Erythroblast (primary cell): ENCODE measurements around the gene MTIF3.

Source experiments
- DNase-seq, 2 experiments: peaks; one replicate each; lab custom pipeline; 2025; lab: John Stamatoyannopoulos, UW
- GATA1 ChIP-seq: IDR thresholded peaks from 2 replicates; pipeline ENCODE4 v1.6.1; 2011; ENCODE audit warnings: low read depth, mild to moderate bottlenecking, control low read depth, low read length, moderate library complexity
- POLR2A ChIP-seq: IDR thresholded peaks from 2 replicates; pipeline ENCODE4 v1.6.1; 2011; ENCODE audit warnings: mild to moderate bottlenecking, low read length

Gene MTIF3

DNA sequence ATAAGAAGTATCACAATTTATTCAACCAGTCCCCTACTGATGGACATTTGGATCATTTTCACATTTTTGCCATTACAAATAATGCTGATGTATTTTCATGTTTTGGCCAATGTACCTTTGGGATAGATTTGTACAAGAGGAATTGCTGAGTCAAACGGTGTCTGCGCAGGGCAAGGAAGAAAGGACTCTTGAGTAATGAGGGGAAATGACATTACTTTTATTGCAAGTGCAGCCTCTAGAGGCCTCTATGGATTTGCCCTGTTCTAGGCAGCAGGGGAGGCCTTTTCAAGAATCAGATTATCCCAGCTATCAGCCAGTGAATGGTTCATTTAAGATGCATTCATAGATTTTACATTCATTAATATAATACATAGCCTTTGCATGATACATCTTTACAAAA lies 58.9 kb downstream of the MTIF3 start:
- TF ChIP-seq GATA1 = no peak
- TF ChIP-seq POLR2A = no peak
- DNase-seq = no peak

DNA sequence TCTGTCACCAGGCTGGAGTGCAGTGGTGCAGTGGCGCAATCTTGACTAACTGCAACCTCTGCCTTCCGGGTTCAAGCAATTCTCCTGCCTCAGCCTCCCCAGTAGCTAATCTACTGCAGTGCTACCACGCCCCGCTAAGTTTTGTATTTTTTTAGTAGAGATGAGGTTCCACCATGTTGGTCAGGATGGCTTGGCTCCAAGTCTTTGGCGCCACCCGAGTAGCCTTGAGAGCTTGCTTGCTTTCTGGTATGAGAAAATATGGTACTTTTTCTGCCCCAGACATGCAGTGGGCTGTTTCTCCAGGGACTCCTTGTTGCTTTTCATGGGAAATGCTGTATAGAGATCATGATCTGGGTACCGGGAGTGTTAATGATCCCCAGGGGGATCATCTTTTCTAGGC lies 60.5 kb downstream of the MTIF3 start:
- DNase-seq = no peak
- TF ChIP-seq POLR2A = no peak
- TF ChIP-seq GATA1 = no peak

DNA sequence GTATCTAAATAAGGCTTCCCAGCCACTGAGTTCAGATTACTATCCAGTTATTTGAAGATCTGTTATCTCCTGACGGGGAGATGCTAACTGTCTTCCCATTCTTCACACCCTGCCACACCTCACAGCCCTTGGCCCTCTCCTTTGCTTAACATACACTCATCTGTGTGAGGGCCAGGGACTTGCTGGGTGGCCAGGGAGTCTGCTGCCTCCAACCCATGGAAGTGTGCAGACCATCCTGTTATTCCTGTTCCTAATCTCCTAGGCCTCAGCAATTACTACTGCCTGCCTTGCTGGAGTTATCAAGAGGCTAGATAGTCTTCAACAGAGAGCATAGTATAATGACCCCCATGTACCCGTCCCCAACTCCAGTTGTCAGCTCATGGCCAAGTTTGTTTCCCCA lies 62.1 kb downstream of the MTIF3 start:
- DNase-seq = no peak
- no peak for TF ChIP-seq GATA1
- no peak for TF ChIP-seq POLR2A
